Neural cell (in vitro differentiated cells): Measurements from ENCODE around the gene CATSPERB.

Source experiments
- CTCF ChIP-seq: fragments of 450-650 bp; IDR thresholded peaks from 2 replicates; pipeline ENCODE4 v1.5.1; 2014; ENCODE audit warnings: antibody characterized with exemption, mild to moderate bottlenecking, moderate library complexity; ENCODE audit not compliant: poor library complexity, severe bottlenecking
- POLR2AphosphoS5 ChIP-seq: IDR thresholded peaks from 2 replicates; pipeline ENCODE4 v1.6.1; 2012
- RAD21 ChIP-seq: fragments of 450-650 bp; conservative IDR thresholded peaks from 2 replicates; pipeline ENCODE4 v1.6.1; 2014; ENCODE audit warnings: antibody characterized with exemption, mild to moderate bottlenecking, moderate library complexity
- REST ChIP-seq: IDR thresholded peaks from 2 replicates; pipeline ENCODE4 v1.6.1; 2012; ENCODE audit warnings: borderline replicate concordance
- SMC3 ChIP-seq: fragments of 450-650 bp; conservative IDR thresholded peaks from 2 replicates; pipeline ENCODE4 v1.6.1; 2014; ENCODE audit warnings: antibody characterized with exemption, mild to moderate bottlenecking, moderate library complexity; ENCODE audit not compliant: poor library complexity
- TAF1 ChIP-seq: IDR thresholded peaks from 2 replicates; pipeline ENCODE4 v1.6.1; 2012; ENCODE audit warnings: low read depth

DNA sequence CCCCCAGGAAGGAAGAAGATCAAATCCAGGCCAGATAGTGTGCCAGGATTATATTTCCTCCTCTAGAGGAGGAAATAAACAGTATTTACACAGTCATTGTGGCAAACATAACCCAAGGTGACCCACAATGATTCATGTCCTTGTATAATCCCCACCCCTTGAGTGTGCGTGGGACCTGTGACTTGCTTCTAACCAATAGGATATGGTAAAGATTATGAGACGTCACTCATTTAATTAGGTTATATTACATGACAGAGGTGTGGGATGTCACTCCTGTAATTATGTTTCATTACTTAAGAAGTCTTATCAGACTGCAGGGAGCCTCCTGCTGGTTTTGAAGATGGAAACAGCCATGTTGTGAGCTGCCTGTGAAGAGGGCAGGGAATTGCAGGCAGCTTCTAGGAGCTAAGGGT lies 12.2 kb upstream of the CATSPERB start:
- TF ChIP-seq CTCF = no peak
- no peak for TF ChIP-seq POLR2AphosphoS5
- no peak for TF ChIP-seq RAD21
- TF ChIP-seq TAF1 = no peak
- no peak for TF ChIP-seq REST
- TF ChIP-seq SMC3 = no peak
